ENCODE data around the gene RBCK1. TPM values are rescaled to one million over a fixed set of nuclear protein-coding genes. Genes with fewer than 3 reads are reported as not detected.

Gene RBCK1
- total RNA-seq, 1 experiment from 2014 or later: 46.8 TPM

- H3K27ac ChIP-seq (ENCODE audit: insufficient read length, low read depth, low read length): no peak overlapping the region
Measured at GRCh38 chr20:461254-462198, 53.4 kb downstream of the RBCK1 start.

More at GRCh38 chr20:461254-462198, 53.4 kb downstream of the RBCK1 start:
- H3K4me2 ChIP-seq (ENCODE audit: insufficient read depth, insufficient read length, low read length): peak overlapping the region; percentile 62
- no peak for TF ChIP-seq CTCF (conservative IDR thresholded peaks at IDR 0.05)
- no peak overlapping the region for H2BK120ac ChIP-seq (ENCODE audit: low read depth, low read length, poor library complexity, severe bottlenecking)
- H3K23me2 ChIP-seq (ENCODE audit: insufficient read length, low read depth, low read length, poor library complexity, severe bottlenecking): peaks cover 6% of the 10 kb centered on the region
- Mint-ChIP-seq H3K4me3 (peak overlapping the region; percentile 82 to 91), H3K27ac (peak overlapping the region in 1 of 3 experiments; percentile 72; a peak in 2 of 7 replicates), H3K27me3 (ENCODE audit: low read depth) (peaks cover 27% of the 10 kb centered on the region), H3K9me3 (peaks cover 0 to 3% of the 10 kb centered on the region in 2 experiments; a peak in 3 of 5 replicates), H3K4me1 (peaks cover 15 to 19% of the 10 kb centered on the region in 2 experiments), H3K36me3 (ENCODE audit: insufficient read depth in 1 of 3, low read depth in 3 of 3) (no peaks in the 10 kb centered on the region; a peak in 1 of 7 replicates)
- H3K56ac ChIP-seq (ENCODE audit: insufficient read length, low read depth, low read length): no peak overlapping the region
- peak; percentile 57 for DNase-seq
- H3K27me3 ChIP-seq (ENCODE audit: insufficient read depth, low read length): no peaks in the 10 kb centered on the region
- no peaks in the 10 kb centered on the region; the same call in 1 of the 2 replicates for H3K4me1 ChIP-seq (ENCODE audit: insufficient read depth, low read length)
- H2BK15ac ChIP-seq (ENCODE audit: low read depth, low read length): no peak overlapping the region
- no peak overlapping the region for H4K91ac ChIP-seq (ENCODE audit: insufficient read length, low read depth, low read length)
- no peak overlapping the region for H3K4ac ChIP-seq (ENCODE audit: low read depth, low read length)
- no peaks in the 10 kb centered on the region for H3K9me3 ChIP-seq (ENCODE audit: control insufficient read depth, low read depth, low read length)
- no peak overlapping the region for H4K8ac ChIP-seq (replicated peaks; ENCODE audit: insufficient read length, low read depth, low read length)
- peak overlapping the region; percentile 9 for H3K14ac ChIP-seq (ENCODE audit: insufficient read depth, low read length)
- no peaks in the 10 kb centered on the region for H4K20me1 ChIP-seq (ENCODE audit: control insufficient read depth, insufficient read depth, insufficient read length)
- no peak overlapping the region for H4K5ac ChIP-seq (ENCODE audit: insufficient read length, low read depth, low read length)
- no peak overlapping the region for H2BK20ac ChIP-seq (ENCODE audit: low read depth, low read length, poor library complexity, severe bottlenecking)
- H3K18ac ChIP-seq (ENCODE audit: insufficient read length, low read depth, low read length): no peak overlapping the region
- H3T11ph ChIP-seq (ENCODE audit: low read length): no peak overlapping the region
- no peak overlapping the region for H2BK12ac ChIP-seq (ENCODE audit: insufficient read length, low read depth, low read length)
- no peaks in the 10 kb centered on the region for H3K79me1 ChIP-seq (ENCODE audit: insufficient read depth, low read depth, low read length, poor library complexity, severe bottlenecking)
- H3K79me2 ChIP-seq (ENCODE audit: insufficient read depth, low read length): peaks cover 4% of the 10 kb centered on the region; the same call in 1 of the 2 replicates
- no peak overlapping the region for H3K23ac ChIP-seq (ENCODE audit: insufficient read length, low read depth, low read length)
- H2AK5ac ChIP-seq (ENCODE audit: insufficient read length, low read length): no peak overlapping the region
- H2AFZ ChIP-seq (ENCODE audit: low read length): no peak overlapping the region
- no peak overlapping the region for H2BK5ac ChIP-seq (ENCODE audit: insufficient read length, low read length)
- WGBS (ENCODE audit: extremely low coverage, insufficient read length, low lambda C conversion rate): no CpG with 5 or more reads among the region's 60 CpGs
- peak overlapping the region; percentile 43 for H3K9ac ChIP-seq (ENCODE audit: extremely low read depth, insufficient read length, low read length)

Data from H9 (cell line).